Thyroid gland (tissue), 4 donors: ENCODE results near the gene DNAH17. TPM values are rescaled to one million over a fixed set of nuclear protein-coding genes. Genes with fewer than 3 reads are reported as not detected.

Source experiments
- DNase-seq, 2 donors: peaks; one replicate each; pipeline ENCODE4 v3.0.0-alpha.2; 2019
- H3K27ac ChIP-seq, 3 donors: fragments of 200-600 bp; sonication (generic); 1 replicate in 2 of 3; 2 replicates in 1 of 3; pipeline ENCODE4 v1.5.1; 2016 to 2019; ENCODE audit warnings: mild to moderate bottlenecking in 1 of 3, moderate library complexity in 1 of 3
- H3K27me3 ChIP-seq: fragments of 200-600 bp; sonication (generic); one replicate; pipeline ENCODE4 v1.5.1; 2019
- H3K36me3 ChIP-seq, 2 donors: fragments of 200-600 bp; sonication (generic); one replicate each; pipeline ENCODE4 v1.5.1; 2016 to 2019
- H3K4me1 ChIP-seq, 2 donors: fragments of 200-600 bp; sonication (generic); one replicate each; pipeline ENCODE4 v1.5.1; 2017 to 2019
- H3K4me3 ChIP-seq, 3 donors: fragments of 200-600 bp; sonication (generic); replicated peaks in 1 of 3; 1 replicate in 2 of 3; 2 replicates in 1 of 3; pipeline ENCODE4 v1.5.1; 2016; ENCODE audit warnings: mild to moderate bottlenecking in 1 of 3
- H3K9me3 ChIP-seq: fragments of 200-600 bp; sonication (generic); one replicate; pipeline ENCODE4 v1.5.1; 2017
- CTCF ChIP-seq, 6 experiments: fragments of 200-600 bp in 3 of 6; fragments of 450-650 bp in 3 of 6; sonication (generic) in 3 of 6; IDR thresholded peaks; one replicate each; pipeline ENCODE4 v1.5.1; 2016 to 2019; ENCODE audit warnings: antibody characterized with exemption in 6 of 6, mild to moderate bottlenecking in 2 of 6, inconsistent platforms in 1 of 6, moderate library complexity in 1 of 6
- POLR2A ChIP-seq, 2 donors: fragments of 450-650 bp; IDR thresholded peaks; one replicate each; pipeline ENCODE4 v1.6.1; 2017; ENCODE audit warnings: antibody characterized with exemption in 2 of 2, mild to moderate bottlenecking in 2 of 2, moderate library complexity in 1 of 2
- WGBS, 2 donors: methylation state at CpG; one replicate each; pipeline ENCODE4 v1.1.5; 2017; 5-methylcytosine and 5-hydroxymethylcytosine counted together
- intact Hi-C: fragments of 100-400 bp; cut with DNase I; formaldehyde crosslinking; loops from one replicate; pipeline ENCODE4 v1.15.1; 2023
- total RNA-seq, 4 donors: library from RNA; depleted of rRNA; stranded (reverse); fragments of >200 nt; gene quantifications; one replicate each; pipeline ENCODE4 v1.2.3, GENCODE V29; 2016

DNAH17 gene
- total RNA-seq, 4 donors from 2014 or later, result 0.21 to 0.67 (median 0.32) TPM

GRCh38 chr17:78406920-78407319 lies 170.3 kb downstream of the DNAH17 start:
- Histone ChIP-seq H3K4me3 (no peak overlapping the region), H3K27ac (no peak overlapping the region), H3K27me3 (no peaks in the 10 kb centered on the region), H3K4me1 (peaks cover 4 to 23% of the 10 kb centered on the region in 2 donors), H3K9me3 (no peaks in the 10 kb centered on the region), H3K36me3 (peaks cover 20% of the 10 kb centered on the region in 2 donors)
- TF ChIP-seq CTCF (IDR thresholded peaks at IDR 0.05) (no peak), POLR2A (IDR thresholded peaks at IDR 0.05) (no peak)
- WGBS, 2 donors, result 83 to 88% methylated on average over 7 to 8 of the region's 8 CpGs
- intact Hi-C loops, result no loop called here
- no peak for DNase-seq

GRCh38 chr17:78406396-78406795 lies 170.8 kb downstream of the DNAH17 start:
- no peaks in the 10 kb centered on the region for H3K27me3 ChIP-seq
- H3K4me1 ChIP-seq, result peaks cover 4 to 25% of the 10 kb centered on the region in 2 donors
- no peak overlapping the region for H3K27ac ChIP-seq
- H3K9me3 ChIP-seq, result no peaks in the 10 kb centered on the region
- no peak overlapping the region for H3K4me3 ChIP-seq
- intact Hi-C loops, result no loop called here
- DNase-seq, result no peak
- TF ChIP-seq CTCF (IDR thresholded peaks at IDR 0.05) (no peak), POLR2A (IDR thresholded peaks at IDR 0.05) (no peak)
- WGBS, 2 donors, result 94 to 98% methylated on average over 6 of the region's 6 CpGs
- peaks cover 24% of the 10 kb centered on the region in 2 donors for H3K36me3 ChIP-seq

GRCh38 chr17:78403822-78404221 lies 173.4 kb downstream of the DNAH17 start:
- DNase-seq, result no peak
- no peak for TF ChIP-seq CTCF (IDR thresholded peaks at IDR 0.05)
- no peak for TF ChIP-seq POLR2A (IDR thresholded peaks at IDR 0.05)
- Histone ChIP-seq H3K4me1 (peaks cover 4 to 21% of the 10 kb centered on the region in 2 donors), H3K36me3 (peaks cover 48% of the 10 kb centered on the region in 2 donors), H3K4me3 (no peak overlapping the region), H3K27me3 (no peaks in the 10 kb centered on the region), H3K27ac (no peak overlapping the region), H3K9me3 (no peaks in the 10 kb centered on the region)
- intact Hi-C loops, result no loop called here
- WGBS, 2 donors, result 96 to 97% methylated on average over 14 of the region's 14 CpGs

GRCh38 chr17:78401891-78402290 lies 175.3 kb downstream of the DNAH17 start:
- TF ChIP-seq CTCF (IDR thresholded peaks at IDR 0.05), result no peak
- Histone ChIP-seq H3K36me3 (peaks cover 58 to 59% of the 10 kb centered on the region in 2 donors), H3K27ac (no peak overlapping the region), H3K27me3 (no peaks in the 10 kb centered on the region), H3K9me3 (no peaks in the 10 kb centered on the region), H3K4me1 (peaks cover 0 to 17% of the 10 kb centered on the region in 2 donors), H3K4me3 (no peak overlapping the region)
- WGBS, 2 donors, result 78 to 89% methylated on average over 5 to 6 of the region's 8 CpGs
- DNase-seq, result no peak
- intact Hi-C loops, result no loop called here

- WGBS, 2 donors, result 53 to 61% methylated on average over 3 to 5 of the region's 6 CpGs
- Histone ChIP-seq H3K4me3 (no peak overlapping the region), H3K27me3 (no peaks in the 10 kb centered on the region), H3K27ac (peak overlapping the region in 1 of 3 donors; percentile 30), H3K4me1 (peaks cover 0 to 18% of the 10 kb centered on the region in 2 donors), H3K36me3 (peaks cover 58 to 59% of the 10 kb centered on the region in 2 donors), H3K9me3 (no peaks in the 10 kb centered on the region)
- peak; percentile 52 to 64 for DNase-seq
- intact Hi-C loops, result no loop called here
- TF ChIP-seq CTCF (IDR thresholded peaks at IDR 0.05) (no peak), POLR2A (IDR thresholded peaks at IDR 0.05) (no peak)
Measured at GRCh38 chr17:78401246-78401645, 175.9 kb downstream of the DNAH17 start.
